GM18511 (cell line): ENCODE measurements around the gene FBLN7.
"Not testable (repeated sequence)": the region's sequence is repeated elsewhere in the genome, so short reads cannot be mapped to it uniquely, and the experiment has no call there.

Experiments
- ATAC-seq: cut with Tn5 transposase; IDR thresholded peaks from one replicate; pipeline ENCODE4 v1.9.1; 2021; ENCODE audit warnings: mild to moderate bottlenecking, moderate library complexity; ENCODE audit not compliant: unreplicated experiment

FBLN7 gene, protein sequence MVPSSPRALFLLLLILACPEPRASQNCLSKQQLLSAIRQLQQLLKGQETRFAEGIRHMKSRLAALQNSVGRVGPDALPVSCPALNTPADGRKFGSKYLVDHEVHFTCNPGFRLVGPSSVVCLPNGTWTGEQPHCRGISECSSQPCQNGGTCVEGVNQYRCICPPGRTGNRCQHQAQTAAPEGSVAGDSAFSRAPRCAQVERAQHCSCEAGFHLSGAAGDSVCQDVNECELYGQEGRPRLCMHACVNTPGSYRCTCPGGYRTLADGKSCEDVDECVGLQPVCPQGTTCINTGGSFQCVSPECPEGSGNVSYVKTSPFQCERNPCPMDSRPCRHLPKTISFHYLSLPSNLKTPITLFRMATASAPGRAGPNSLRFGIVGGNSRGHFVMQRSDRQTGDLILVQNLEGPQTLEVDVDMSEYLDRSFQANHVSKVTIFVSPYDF

DNA sequence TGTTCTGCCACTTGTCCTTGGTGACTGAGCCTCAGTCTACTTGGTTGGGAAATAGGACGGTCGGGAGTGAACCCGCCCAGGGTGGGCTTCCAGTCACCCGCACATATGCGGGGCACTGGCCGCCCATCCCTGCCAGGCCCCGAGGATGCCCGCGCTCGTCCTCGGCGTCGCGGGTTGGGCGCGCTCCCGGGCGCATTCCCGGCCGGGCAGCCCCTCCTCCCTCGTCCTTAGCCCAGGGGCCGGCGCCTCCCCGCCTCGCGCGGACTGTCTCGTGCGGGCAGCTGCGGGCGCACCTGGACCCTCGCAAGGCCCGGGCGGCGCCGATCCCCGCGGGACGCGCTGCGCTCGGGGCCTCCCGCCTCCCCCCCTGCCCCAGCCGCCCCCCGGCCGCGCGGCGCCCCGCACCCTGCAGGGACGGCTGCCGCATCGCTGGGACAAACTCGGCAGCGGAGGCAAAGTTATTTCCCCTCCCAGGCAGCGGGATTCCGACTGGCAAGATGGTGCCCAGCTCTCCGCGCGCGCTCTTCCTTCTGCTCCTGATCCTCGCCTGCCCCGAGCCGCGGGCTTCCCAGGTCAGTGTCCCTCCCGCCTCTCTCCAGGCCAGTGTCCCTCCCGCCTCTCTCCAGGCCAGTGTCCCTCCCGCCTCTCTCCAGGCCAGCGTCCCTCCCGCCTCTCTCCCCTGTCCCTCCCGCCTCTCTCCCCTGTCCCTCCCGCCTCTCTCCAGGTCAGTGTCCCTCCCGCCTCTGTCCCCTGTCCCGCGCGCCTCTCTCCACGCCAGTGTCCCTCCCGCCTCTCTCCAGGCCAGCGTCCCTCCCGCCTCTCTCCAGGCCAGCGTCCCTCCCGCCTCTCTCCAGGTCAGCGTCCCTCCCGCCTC, at the start of gene FBLN7:
Gene FBLN7, plus strand, starts transcription at position 227 of the 874 bp plus-strand sequence. Its CDS starts 271 bp downstream, at position 498.
- ATAC-seq, result no peak

DNA sequence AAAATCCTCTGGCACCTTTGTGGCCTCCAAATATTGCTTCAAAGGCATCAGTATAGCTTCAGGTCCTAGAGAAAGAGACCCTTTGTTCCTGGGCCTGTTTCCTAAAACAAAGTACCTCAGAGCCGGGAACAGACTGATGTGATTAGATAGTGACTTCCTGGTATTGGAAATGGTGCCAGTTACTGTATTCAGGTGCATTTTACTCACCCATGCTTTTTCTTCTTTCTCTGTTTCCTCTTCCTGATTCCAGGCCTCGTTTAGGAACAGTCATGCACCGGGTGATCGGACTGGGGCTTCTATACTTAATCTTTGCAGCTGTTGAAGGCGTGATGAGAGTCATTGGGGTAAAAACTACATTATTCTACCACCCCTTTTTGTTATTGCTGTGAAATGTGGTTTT, 48.8 kb upstream of the FBLN7 start:
- ATAC-seq, result no peak

DNA sequence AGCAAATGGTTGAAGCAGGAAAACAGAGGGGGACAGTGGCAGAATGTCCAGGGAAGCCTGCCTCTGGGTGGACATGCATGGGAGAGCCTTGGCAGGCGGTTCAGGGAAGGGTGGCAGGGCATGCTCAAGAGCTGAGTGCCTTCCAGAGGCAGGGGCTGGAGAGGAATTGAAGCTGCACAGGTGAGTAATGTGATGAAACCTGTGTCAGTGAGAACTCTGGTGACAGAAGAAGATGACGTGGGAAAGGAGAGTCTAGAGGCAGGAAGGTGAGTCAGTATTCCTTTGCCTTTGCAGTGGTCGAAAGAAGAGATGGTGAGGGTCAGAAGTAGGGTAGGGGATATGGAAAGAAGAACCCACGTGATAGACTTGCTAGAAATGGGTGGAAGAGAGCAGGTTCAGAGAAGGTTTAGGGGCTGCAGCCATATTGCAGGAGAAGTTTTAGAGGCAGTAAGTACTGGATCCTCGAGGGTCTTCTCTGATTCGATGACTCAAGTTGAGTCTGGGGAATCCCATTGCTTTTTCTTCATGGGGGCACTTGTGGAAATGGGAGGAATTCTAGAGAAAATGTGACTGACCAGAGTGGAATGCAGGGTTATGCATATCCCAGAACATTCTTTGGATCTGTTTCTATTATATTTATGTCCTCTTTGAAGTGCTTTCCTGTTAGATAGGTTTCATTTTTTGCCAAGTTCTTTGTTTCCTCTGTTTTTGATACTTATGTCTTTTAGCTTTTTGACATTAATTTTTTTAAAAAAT, 45.7 kb upstream of the FBLN7 start:
- ATAC-seq, result no peak

DNA sequence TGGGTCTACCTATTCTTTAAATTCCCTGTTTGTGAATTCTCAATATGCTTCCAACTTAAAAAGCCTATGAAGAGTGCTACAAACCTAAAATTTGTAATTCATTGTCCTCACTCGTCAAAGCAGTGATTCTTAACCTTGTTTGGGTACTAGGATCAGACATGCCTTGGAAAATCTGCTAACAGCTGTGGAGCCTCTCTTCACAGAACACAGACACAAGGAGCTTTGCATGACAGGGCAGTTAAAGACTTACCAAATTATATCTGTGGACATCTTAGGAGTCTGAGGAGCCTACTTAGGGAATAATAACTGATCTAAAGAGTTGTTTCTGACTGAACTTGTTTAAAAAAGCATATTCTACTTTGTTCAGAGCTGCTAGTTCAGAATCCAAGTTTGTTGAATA, 45.0 kb upstream of the FBLN7 start:
- no peak for ATAC-seq

DNA sequence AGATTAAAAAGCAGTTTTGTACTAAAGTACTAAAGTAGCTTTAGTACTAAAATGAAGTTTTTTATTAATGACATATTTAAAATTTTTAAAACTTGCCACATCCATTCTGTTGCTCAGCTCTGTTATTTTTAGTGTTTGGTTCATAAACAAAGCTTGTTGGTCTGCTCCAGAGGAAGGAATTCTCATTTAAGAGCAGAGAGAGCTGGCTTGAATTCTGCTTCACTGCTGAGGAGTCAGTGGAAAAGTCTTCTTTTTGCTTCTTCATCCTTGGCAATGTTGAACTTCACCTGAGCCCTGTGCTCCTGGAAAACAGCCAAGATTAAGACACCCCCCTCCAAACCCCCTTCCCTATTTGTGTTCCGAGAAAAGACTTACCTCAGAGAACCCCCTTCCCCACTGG, 42.5 kb upstream of the FBLN7 start:
- no peak for ATAC-seq

DNA sequence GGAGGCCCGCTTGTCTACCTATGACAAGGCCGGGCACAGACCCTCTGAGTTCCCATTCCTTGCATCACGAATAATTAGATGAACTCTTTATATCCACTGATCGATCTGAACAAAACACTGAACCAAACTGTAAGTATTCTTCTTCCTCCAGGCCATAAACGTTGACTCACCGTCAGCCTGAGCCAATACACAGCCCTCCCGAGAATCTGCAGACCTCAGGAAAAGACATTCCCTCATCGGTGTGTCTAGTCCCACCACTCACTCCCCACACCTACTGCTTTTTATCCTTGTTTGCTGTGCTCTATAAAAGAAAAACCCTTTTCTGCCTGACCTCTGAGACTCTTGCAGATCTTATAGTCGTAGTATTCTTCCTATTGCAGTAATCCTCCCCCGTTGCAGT, 42.1 kb upstream of the FBLN7 start:
- no peak for ATAC-seq

DNA sequence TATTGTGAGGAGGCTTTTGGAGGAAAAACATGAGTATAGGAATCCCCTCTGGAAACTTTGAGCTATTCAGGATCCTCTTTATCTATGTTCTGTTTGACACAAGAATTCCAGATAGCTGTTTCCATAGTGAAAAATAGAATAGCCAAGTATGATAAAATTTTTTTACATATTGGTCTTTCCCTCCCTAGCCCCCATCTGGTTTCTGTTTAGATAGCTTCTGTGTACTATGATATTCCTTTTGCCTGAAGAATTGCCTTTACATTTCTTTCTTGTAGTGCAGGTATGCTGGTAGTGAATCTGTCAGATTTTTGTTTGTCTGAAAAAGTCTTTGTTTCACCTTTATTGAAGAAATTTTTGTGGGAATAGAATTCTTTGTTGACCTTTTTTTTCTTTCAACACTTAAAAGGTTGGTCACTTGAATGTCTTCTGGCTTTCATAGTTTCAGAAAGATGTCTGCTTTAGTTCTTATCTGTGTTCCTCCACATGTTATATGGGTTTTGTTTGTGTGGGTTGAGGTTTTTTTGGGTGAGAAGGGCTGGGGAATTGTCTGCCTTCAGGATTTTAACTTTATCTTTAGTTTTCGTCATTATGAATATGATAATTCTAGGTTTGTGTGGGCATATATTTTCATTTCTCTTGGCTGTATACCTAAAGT, 29.9 kb upstream of the FBLN7 start:
- no peak for ATAC-seq

DNA sequence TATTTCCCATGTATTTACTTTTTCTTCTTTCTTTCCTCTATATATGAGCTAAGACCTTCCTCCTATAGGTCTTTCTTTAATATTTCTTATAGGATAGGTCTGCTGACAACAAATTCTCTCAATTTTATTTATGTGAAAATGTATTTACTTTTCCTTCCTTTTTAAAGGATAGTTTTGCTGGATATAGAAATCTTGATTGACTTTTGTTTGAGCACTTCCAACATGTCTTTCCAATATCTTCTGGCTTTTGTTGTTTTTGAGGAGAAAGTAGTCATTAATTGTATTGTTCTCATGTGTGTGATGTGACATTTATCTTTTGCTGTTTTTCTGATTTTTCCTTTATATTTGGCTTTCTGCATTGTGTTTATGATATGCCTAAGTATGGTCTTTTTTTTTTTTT, 28.9 kb upstream of the FBLN7 start:
- no peak for ATAC-seq

DNA sequence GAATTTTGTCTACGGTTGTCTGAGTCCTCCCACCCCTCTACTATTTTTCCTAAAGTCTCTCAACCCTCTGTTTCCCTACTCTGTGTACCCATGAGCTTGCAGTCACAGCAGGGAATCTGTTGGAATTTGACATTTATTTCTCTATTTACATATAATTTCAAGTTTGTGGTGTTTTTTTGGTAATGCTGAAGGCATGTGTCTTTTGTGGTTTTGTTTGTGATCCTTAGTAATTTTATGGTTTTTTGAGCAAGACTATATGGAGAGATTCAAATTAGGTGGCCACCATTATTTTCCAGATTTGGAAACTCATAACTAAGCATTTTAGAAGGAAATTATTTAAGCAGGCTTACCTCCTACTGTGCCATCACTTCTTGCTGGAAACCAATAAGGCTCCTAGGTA, 27.2 kb upstream of the FBLN7 start:
- no peak for ATAC-seq

DNA sequence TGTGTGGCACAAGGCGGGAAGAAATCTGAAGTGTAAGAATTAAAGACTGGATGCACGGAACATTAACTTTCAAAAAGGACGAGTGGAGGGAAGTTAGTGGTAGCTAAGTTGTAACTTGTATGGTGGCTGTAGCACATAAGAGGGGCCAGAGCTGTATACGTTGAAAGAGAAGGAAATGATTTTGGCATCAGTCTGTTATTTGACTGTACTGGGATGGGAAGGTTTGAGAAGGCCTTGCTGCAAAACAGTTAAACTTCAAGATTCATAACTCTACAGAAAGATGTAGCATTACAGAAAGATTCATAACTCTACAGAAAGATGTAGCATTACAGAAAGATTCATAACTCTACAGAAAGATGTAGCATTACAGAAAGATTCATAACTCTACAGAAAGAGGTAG, 24.8 kb upstream of the FBLN7 start:
- not testable (repeated sequence) for ATAC-seq

DNA sequence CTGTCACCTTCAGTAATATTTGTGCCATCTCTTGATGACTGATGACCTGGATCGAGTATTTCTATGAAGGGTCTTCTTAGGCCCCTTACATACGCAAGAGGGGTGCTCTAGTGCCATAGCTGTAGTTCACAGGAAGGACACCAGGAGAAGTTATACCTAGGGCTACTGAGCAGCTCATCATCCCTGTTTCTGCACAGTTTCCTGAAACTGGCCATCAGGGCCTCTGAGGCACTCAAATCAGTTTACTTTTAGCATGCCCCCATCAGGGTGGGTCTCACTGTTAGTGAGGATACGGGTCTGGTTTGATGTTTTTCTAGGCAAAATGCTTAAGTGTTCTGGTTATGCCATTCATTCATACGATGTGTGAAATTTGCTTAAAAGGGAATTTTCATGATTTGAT, 20.0 kb upstream of the FBLN7 start:
- no peak for ATAC-seq

DNA sequence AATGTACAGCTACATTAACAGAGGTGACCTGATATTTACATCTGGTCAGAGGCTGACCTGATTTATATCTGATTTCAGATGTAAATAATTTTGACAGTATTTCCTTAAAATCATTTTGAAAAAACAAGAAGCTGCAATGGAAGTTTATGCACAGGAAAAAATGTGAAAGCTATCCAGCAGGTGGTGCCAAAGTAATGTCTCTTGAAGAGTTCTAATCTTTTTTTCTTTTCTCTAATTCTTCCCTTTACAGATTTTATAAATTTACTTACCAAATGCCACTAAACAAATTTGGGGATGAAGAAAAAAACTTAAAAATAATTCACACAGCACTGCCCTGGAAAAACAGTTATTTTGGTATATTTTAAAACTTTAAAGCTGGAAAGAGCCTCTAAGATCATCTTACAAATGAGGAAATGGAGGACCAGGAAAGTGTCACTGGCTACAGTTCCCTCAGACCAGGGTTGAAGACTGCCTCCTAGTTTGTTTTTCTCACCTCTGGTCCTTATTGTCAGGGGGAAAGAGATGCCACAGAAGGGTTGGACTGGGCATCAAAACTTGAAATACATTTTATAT, 16.4 kb upstream of the FBLN7 start:
- ATAC-seq, result no peak

DNA sequence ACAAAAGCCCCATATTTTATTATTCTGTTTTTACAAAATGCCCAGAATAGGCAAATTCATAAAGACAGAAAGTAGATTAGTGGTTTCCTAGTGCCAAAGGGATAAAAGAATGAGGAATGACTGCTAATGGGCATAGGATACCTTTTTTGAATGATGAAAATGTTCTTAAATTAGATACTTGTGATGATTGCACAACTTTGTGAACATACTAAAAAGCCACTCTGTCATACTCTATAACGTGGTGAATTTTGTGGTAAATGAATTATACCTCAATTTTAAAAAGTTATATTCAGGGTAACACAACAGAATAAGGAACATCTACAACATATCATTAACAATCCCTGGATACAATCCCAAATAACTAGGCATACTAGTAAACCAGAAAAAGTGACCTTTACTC, 9.1 kb upstream of the FBLN7 start:
- no peak for ATAC-seq

DNA sequence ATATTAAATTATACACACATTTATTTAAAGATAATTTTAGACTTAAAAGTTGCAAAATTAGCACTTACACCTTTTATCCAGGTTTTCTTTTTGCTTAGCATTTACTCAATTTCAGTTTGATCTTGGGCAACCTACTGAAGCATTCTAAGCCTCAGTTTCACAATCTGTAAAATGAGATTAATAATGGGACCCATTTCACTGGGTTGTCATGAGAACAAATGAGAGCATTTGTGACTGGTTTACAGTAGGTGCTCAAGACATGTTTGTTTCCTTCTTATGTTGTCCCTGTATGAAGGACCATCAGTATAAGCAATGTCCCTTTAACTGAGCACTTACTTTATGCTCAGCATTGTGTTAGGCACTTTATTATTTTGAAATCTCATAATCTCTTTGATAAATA, 4.8 kb upstream of the FBLN7 start:
- ATAC-seq, result no peak

DNA sequence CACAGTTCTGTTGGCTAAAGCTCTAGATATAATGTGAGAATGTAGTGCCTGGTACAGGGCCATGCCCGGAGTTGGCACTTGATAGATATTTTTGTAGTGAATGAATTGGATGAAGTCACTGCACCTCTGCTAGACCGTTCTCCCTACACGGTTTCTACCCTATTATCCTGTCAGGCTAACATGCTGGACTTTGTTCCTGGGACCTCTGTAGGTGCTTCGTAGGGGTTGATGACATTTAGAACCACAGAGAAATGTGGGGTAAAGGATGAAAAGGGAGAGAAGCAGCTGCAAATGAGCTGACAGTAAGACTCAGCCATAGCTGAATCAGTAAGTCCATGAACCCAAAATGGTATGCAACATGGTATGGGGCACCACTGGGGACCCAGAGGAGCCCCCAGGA, 4.1 kb upstream of the FBLN7 start:
- ATAC-seq, result no peak

DNA sequence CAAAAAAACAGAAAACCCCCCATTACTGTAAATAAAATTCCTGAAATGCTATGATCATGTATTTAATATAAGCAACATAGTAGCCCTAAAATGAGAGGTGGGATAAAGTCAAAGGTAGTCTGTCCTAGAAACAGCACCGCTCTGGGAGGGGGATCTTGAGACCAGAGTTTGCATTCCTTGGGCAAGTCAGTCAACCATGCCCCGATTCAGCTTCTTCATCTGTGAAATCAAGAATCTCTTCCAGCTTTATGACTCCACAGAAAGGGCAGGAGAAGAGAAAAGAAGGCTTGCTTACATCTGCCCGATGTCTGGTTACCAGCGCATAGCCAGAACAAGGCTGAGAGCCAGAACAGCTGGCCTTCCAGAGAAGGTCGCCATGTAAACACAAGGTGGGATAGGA, 2.1 kb upstream of the FBLN7 start:
- ATAC-seq, result no peak

DNA sequence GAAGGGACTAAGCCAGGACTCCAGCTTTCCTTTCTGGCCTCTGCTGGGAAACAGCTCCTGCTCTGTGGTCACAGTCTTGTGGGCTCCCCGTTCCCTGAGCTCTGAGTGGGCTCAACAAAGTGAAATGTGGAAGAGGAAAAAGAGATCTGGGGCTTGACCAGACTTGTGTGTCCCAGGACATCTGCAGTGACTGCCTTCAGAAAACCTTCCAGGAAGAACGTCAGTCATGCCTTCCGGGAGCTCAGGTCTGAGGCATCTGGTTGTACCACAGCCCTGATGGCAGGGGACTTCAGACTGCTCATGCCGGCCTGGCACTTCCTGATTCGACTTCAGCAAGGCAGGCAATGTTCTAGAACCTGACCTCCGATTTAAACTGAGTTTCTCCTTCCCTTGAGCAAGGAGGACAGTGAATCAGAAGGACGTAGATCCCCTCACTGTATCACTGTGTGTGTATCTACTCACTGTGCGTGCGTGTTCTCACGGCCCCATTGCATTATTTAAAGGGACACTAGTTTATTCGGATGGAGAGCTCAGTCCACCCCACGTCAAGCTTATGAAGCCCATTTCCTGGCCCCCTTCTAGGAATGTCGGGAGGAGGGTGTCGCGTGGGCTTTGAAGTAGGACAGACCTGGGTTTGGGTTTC, 548 bp upstream of the FBLN7 start:
- ATAC-seq, result no peak

DNA sequence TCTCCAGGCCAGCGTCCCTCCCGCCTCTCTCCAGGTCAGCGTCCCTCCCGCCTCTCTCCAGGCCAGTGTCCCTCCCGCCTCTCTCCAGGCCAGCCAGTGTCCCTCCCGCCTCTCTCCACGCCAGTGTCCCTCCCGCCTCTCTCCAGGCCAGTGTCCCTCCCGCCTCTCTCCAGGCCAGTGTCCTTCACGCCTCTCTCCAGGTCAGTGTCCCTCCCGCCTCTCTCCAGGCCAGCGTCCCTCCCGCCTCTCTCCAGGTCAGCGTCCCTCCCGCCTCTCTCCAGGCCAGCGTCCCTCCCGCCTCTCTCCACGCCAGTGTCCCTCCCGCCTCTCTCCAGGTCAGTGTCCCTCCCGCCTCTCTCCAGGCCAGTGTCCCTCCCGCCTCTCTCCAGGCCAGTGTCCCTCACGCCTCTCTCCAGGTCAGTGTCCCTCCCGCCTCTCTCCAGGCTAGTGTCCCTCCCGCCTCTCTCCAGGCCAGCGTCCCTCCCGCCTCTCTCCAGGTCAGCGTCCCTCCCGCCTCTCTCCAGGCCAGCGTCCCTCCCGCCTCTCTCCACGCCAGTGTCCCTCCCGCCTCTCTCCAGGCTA, 939 bp downstream of the FBLN7 start:
- ATAC-seq, result not testable (repeated sequence)

DNA sequence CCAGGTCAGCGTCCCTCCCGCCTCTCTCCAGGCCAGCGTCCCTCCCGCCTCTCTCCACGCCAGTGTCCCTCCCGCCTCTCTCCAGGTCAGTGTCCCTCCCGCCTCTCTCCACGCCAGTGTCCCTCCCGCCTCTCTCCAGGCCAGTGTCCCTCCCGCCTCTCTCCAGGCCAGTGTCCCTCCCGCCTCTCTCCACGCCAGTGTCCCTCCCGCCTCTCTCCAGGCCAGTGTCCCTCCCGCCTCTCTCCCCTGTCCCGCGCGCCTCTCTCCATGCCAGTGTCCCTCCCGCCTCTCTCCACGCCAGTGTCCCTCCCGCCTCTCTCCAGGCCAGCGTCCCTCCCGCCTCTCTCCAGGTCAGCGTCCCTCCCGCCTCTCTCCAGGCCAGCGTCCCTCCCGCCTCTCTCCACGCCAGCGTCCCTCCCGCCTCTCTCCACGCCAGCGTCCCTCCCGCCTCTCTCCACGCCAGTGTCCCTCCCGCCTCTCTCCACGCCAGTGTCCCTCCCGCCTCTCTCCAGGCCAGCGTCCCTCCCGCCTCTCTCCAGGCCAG, 1.5 kb downstream of the FBLN7 start:
- not testable (repeated sequence) for ATAC-seq
